ENCODE measurements around the gene ITSN2.
A peak's percentile ranks its signal among the peaks of the same experiment; 100 is the strongest.
"Not testable (repeated sequence)": the region's sequence is repeated elsewhere in the genome, so short reads cannot be mapped to it uniquely, and the experiment has no call there.

ITSN2 gene

GRCh38 chr2:24360050-24360962 is at the start of gene ITSN2:
Gene ITSN2, minus strand, starts transcription at chr2:24360536. Its CDS starts 32,454 bp downstream, at chr2:24328082.
- H3K4me3 ChIP-seq (replicated peaks; ENCODE audit: low read depth, low read length): peak within 1 kb of the TSS; percentile 85
- peak; percentile 63 for DNase-seq (ENCODE audit: low read depth)
- TF ChIP-seq CTCF (IDR thresholded peaks at IDR 0.05; ENCODE audit: low read length, missing control alignments): no peak

- no peak for DNase-seq (ENCODE audit: low read depth)
- no peak overlapping the region for H3K4me3 ChIP-seq (replicated peaks; ENCODE audit: low read depth, low read length)
- TF ChIP-seq CTCF (IDR thresholded peaks at IDR 0.05; ENCODE audit: low read length, missing control alignments): no peak
These were observed 48.8 kb upstream of the ITSN2 start for GRCh38 chr2:24409171-24409570.

- H3K4me3 ChIP-seq (replicated peaks; ENCODE audit: low read depth, low read length); DNase-seq (ENCODE audit: low read depth): not testable (repeated sequence)
These were observed 48.4 kb upstream of the ITSN2 start for GRCh38 chr2:24408704-24409103.

- peak; percentile 27 for DNase-seq (ENCODE audit: low read depth)
- no peak overlapping the region for H3K4me3 ChIP-seq (replicated peaks; ENCODE audit: low read depth, low read length)
- TF ChIP-seq CTCF (IDR thresholded peaks at IDR 0.05; ENCODE audit: low read length, missing control alignments): no peak
These were observed 44.2 kb upstream of the ITSN2 start for GRCh38 chr2:24404491-24404921.

GRCh38 chr2:24403832-24404212 is 43.5 kb upstream of the ITSN2 start:
- no peak for TF ChIP-seq CTCF (IDR thresholded peaks at IDR 0.05; ENCODE audit: low read length, missing control alignments)
- no peak overlapping the region for H3K4me3 ChIP-seq (replicated peaks; ENCODE audit: low read depth, low read length)
- no peak for DNase-seq (ENCODE audit: low read depth)

- no peak overlapping the region for H3K4me3 ChIP-seq (replicated peaks; ENCODE audit: low read depth, low read length)
- DNase-seq (ENCODE audit: low read depth): no peak
- no peak for TF ChIP-seq CTCF (IDR thresholded peaks at IDR 0.05; ENCODE audit: low read length, missing control alignments)
These were observed 43.0 kb upstream of the ITSN2 start for GRCh38 chr2:24403168-24403831.

- no peak for TF ChIP-seq CTCF (IDR thresholded peaks at IDR 0.05; ENCODE audit: low read length, missing control alignments)
- DNase-seq (ENCODE audit: low read depth): no peak
- peak overlapping the region; percentile 27 for H3K4me3 ChIP-seq (replicated peaks; ENCODE audit: low read depth, low read length)
These were observed 42.1 kb upstream of the ITSN2 start for GRCh38 chr2:24402242-24403097.
